Activated CD4-positive, alpha-beta T cell treated with anti-CD3 and anti-CD28 coated beads, Interleukin-2, amount 10 ng/mL, durations not matched to agents 24 days and 14 days (primary cell): ENCODE results near the gene PRIM1. TPM values are rescaled to one million over a fixed set of nuclear protein-coding genes. Genes with fewer than 3 reads are reported as not detected.
"Not testable (repeated sequence)": the region's sequence is repeated elsewhere in the genome, so short reads cannot be mapped to it uniquely, and the experiment has no call there.

Experiments
- DNase-seq: peaks from one replicate; pipeline ENCODE4 v3.0.0; 2022
- H3K27ac Mint-ChIP-seq: one replicate; pipeline ENCODE4 v1.8.0; 2022; ENCODE audit warnings: mild to moderate bottlenecking, mixed read lengths
- H3K27me3 Mint-ChIP-seq: one replicate; pipeline ENCODE4 v1.8.0; 2022; ENCODE audit warnings: mixed read lengths
- H3K36me3 Mint-ChIP-seq: one replicate; pipeline ENCODE4 v1.8.0; 2022; ENCODE audit warnings: low read depth, mild to moderate bottlenecking, mixed read lengths
- H3K4me1 Mint-ChIP-seq: one replicate; pipeline ENCODE4 v1.8.0; 2021; ENCODE audit warnings: mixed read lengths
- H3K4me3 Mint-ChIP-seq: one replicate; pipeline ENCODE4 v1.8.0; 2022; ENCODE audit warnings: mild to moderate bottlenecking, moderate library complexity, mixed read lengths
- H3K9me3 Mint-ChIP-seq: one replicate; pipeline ENCODE4 v1.8.0; 2021; ENCODE audit warnings: mixed read lengths
- intact Hi-C: fragments of 100-400 bp; cut with micrococcal nuclease; formaldehyde crosslinking; loops from one replicate; pipeline ENCODE4 v1.15.1; 2023
- total RNA-seq: library from RNA; stranded (reverse); gene quantifications from 2 replicates; pipeline ENCODE4 v1.2.3, GENCODE V29; 2022

Gene PRIM1
- total RNA-seq, 1 donor from 2014 or later, result 69.2 TPM

DNA sequence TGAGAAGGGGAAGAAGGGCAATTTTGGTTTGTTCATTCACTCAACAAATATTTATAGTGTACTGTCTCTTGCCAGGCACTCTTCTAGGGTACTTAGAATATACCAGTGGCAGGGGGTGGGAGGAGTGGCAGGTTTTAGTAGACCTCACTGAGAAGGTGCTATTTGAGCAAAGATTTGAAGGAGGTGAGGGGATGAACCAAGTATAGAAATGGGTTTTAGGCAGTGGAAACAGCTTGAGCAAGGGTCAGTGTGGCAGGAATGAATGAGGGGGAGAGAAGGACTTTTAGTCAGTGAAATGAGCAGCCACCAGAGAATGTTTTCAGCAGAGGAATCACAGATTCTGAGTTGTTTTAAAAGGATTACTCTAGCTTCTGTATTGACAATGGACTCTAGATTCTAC, 2.3 kb downstream of the PRIM1 start:
- Mint-ChIP-seq H3K27me3 (no peaks in the 10 kb centered on the region), H3K4me3 (peak overlapping the region; percentile 61), H3K9me3 (no peaks in the 10 kb centered on the region), H3K4me1 (peaks cover 39% of the 10 kb centered on the region), H3K36me3 (peaks cover 45% of the 10 kb centered on the region), H3K27ac (peak overlapping the region; percentile 76)
- intact Hi-C loops, result loop anchor here (5.0 to 10.0 kb wide), 2 partner anchors 362 to 435 kb away; partner anchors contain the start of gene STAT6
- DNase-seq, result no peak

DNA sequence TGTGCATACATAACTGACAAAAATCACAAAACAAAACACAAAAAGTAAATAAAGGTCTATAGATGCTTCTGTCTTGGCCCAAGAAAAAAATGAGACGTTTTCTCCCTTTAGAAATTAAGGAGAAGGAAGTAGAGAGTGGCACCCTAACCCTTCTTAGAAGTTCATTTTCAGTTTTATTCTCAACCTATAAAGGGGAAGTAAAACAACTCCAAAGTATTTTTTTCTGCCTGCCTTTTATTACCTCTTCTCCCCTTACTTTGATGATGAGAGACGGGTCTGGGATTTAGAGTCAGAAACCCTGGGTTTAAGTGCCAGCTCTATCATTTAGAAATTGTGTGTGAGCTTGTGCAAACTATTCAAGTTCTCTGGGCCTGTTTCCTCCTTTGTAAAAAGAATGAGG, 2.8 kb downstream of the PRIM1 start:
- intact Hi-C loops, result no loop called here
- peak overlapping the region; percentile 61 for H3K4me3 Mint-ChIP-seq
- no peaks in the 10 kb centered on the region for H3K27me3 Mint-ChIP-seq
- peaks cover 48% of the 10 kb centered on the region for H3K36me3 Mint-ChIP-seq
- peak overlapping the region; percentile 54 for H3K27ac Mint-ChIP-seq
- no peak for DNase-seq
- peaks cover 39% of the 10 kb centered on the region for H3K4me1 Mint-ChIP-seq
- H3K9me3 Mint-ChIP-seq, result no peaks in the 10 kb centered on the region

- Mint-ChIP-seq H3K27ac (no peak overlapping the region), H3K36me3 (peaks cover 55% of the 10 kb centered on the region), H3K4me1 (peaks cover 15% of the 10 kb centered on the region), H3K9me3 (no peaks in the 10 kb centered on the region), H3K27me3 (no peaks in the 10 kb centered on the region), H3K4me3 (no peak overlapping the region)
- intact Hi-C loops, result no loop called here
- no peak for DNase-seq
These were observed 23.8 kb downstream of the PRIM1 start for GRCh38 chr12:56728139-56728861.

- Mint-ChIP-seq H3K27ac (peak overlapping the region; percentile 100), H3K36me3 (peaks cover 67% of the 10 kb centered on the region), H3K4me1 (peaks cover 32% of the 10 kb centered on the region), H3K4me3 (peak overlapping the region; percentile 99)
- DNase-seq, H3K27me3 Mint-ChIP-seq, H3K9me3 Mint-ChIP-seq, intact Hi-C loops: not testable (repeated sequence)
These were observed 25.9 kb downstream of the PRIM1 start for GRCh38 chr12:56726196-56726675.

DNA sequence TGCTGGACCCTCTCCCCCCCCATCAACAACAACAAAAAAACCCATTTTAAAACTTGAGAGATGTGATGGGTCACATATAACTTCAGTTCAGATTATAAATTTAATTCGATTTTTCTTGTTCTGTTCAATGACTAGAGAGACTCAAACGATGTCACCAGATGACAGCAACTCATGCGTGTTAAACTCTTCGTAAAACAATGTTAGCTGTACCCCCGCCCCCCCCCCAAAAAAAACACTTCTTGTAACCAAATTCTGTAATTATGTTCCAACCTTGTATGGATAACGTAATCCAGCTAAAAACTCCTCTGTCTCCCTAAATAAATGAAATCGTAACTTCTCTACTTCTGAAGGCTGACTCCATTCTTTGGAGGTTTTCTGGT, 26.4 kb downstream of the PRIM1 start:
- Mint-ChIP-seq H3K27me3 (no peaks in the 10 kb centered on the region), H3K36me3 (peaks cover 67% of the 10 kb centered on the region), H3K4me3 (peak overlapping the region; percentile 99), H3K27ac (peak overlapping the region; percentile 100), H3K9me3 (no peaks in the 10 kb centered on the region), H3K4me1 (peaks cover 37% of the 10 kb centered on the region)
- intact Hi-C loops, result loop anchor here (1.0 to 2.0 kb wide), 5 partner anchors 27 to 257 kb away; partner anchors contain the start of genes PRIM1, PTGES3 and SPRYD4
- DNase-seq, result no peak

DNA sequence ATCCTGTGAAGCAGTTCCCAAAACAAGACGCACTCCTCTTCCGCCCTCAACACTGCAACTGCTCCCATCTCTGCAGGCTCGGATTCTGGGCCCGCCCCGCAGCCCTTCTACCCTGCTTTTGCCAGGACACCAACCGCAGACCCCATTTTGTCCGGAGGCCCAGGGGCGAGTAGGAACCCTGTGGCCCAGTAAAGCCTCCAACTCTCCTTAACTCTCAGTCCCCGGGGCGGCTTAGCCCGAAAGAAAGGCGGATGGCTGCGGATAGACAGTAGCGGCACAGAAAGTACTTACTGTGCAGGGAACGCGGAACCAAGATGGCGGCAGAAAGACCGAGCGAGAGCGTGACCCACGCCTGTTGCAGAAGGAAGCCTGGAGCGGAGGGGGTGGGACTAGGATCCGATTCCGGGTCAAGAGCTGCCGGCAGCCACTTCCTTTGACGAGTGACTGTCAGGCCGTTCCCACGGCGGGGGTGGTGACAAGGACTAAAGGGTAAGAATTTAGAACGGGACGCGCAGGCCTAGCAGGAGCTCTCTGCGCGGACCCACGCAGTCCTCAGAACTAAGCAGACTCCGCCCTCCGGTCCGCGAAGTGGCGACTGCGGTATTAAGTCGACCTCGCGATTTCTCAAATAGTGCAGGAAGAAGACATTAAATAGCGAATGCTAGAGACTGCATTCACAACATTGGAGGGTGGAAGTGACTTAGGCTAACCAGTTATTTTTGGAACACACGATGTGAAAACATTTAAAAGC, 27.0 kb downstream of the PRIM1 start, which contains the start of gene NACA:
TSS of gene NACA (minus strand) at position 328 of the 751 bp plus-strand sequence. CDS start 778 bp downstream, outside the sequence.
- Mint-ChIP-seq H3K4me3 (peak within 1 kb of the TSS; percentile 99), H3K27ac (peak within 1 kb of the TSS; percentile 100), H3K27me3 (no peaks in the 10 kb centered on the region), H3K4me1 (peaks cover 43% of the 10 kb centered on the region), H3K9me3 (no peaks in the 10 kb centered on the region), H3K36me3 (peaks cover 72% of the 10 kb centered on the region)
- peak; percentile 99 for DNase-seq
- intact Hi-C loops, result loop anchor here (1.0 to 2.0 kb wide), 5 partner anchors 27 to 257 kb away; partner anchors contain the start of genes PRIM1, PTGES3 and SPRYD4

DNA sequence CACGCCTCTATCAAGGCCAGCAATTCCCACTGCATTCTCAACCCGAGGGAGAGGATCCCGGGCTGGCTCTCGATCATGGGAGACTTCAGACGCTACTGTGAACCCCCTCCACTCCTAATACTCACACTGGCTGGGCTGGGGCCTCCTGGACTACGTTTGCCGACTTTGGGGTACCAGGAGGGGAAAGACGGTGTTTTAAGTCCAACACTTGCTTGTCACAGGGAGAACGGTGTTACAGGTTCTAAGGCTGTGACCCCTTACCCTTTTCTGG, 27.5 kb downstream of the PRIM1 start:
- intact Hi-C loops, result loop anchor here (2.0 kb wide), 1 partner anchor 88 kb away; no protein-coding TSS in a partner anchor
- Mint-ChIP-seq H3K27me3 (no peaks in the 10 kb centered on the region), H3K9me3 (no peaks in the 10 kb centered on the region), H3K36me3 (peaks cover 74% of the 10 kb centered on the region), H3K4me3 (peak overlapping the region; percentile 99), H3K4me1 (peaks cover 48% of the 10 kb centered on the region), H3K27ac (peak overlapping the region; percentile 100)
- DNase-seq, result no peak

GRCh38 chr12:56723889-56724700, 28.0 kb downstream of the PRIM1 start:
- peak overlapping the region; percentile 99 for H3K4me3 Mint-ChIP-seq
- peak; percentile 69 for DNase-seq
- no peaks in the 10 kb centered on the region for H3K9me3 Mint-ChIP-seq
- peaks cover 53% of the 10 kb centered on the region for H3K4me1 Mint-ChIP-seq
- intact Hi-C loops, result loop anchor here (2.0 kb wide), 1 partner anchor 87 kb away; no protein-coding TSS in a partner anchor
- peak overlapping the region; percentile 100 for H3K27ac Mint-ChIP-seq
- H3K36me3 Mint-ChIP-seq, result peaks cover 75% of the 10 kb centered on the region
- no peaks in the 10 kb centered on the region for H3K27me3 Mint-ChIP-seq

DNA sequence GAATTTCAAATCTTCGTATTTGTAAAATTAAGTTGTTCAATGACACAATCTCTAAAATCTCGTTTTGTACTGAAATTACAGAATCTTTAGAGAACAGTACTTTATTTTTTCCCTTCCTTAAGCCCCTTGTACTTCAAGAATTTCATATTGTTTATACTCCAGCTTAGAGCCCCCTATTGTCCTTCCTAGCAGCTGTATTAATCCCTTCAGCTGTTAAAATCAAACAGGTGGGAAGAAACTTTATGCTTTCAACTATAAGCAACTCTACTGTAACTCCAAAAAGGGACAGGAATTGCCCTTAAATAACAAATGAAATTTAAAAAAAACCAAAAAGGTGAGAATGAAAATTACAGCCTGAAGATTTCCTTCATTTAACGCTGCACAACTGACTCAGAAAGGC, 28.8 kb downstream of the PRIM1 start:
- peak overlapping the region; percentile 99 for H3K4me3 Mint-ChIP-seq
- DNase-seq, result no peak
- intact Hi-C loops, result no loop called here
- H3K27ac Mint-ChIP-seq, result peak overlapping the region; percentile 100
- H3K36me3 Mint-ChIP-seq, result peaks cover 79% of the 10 kb centered on the region
- H3K27me3 Mint-ChIP-seq, result no peaks in the 10 kb centered on the region
- no peaks in the 10 kb centered on the region for H3K9me3 Mint-ChIP-seq
- peaks cover 59% of the 10 kb centered on the region for H3K4me1 Mint-ChIP-seq

- intact Hi-C loops, result no loop called here
- peaks cover 59% of the 10 kb centered on the region for H3K4me1 Mint-ChIP-seq
- no peaks in the 10 kb centered on the region for H3K9me3 Mint-ChIP-seq
- peaks cover 76% of the 10 kb centered on the region for H3K36me3 Mint-ChIP-seq
- H3K27ac Mint-ChIP-seq, result peak overlapping the region; percentile 64
- no peak for DNase-seq
- H3K4me3 Mint-ChIP-seq, result peak overlapping the region; percentile 99
- no peaks in the 10 kb centered on the region for H3K27me3 Mint-ChIP-seq
These were observed 29.3 kb downstream of the PRIM1 start for GRCh38 chr12:56722832-56723231.

GRCh38 chr12:56721721-56722120, 30.4 kb downstream of the PRIM1 start:
- peak overlapping the region; percentile 64 for H3K27ac Mint-ChIP-seq
- intact Hi-C loops, result no loop called here
- H3K9me3 Mint-ChIP-seq, result no peaks in the 10 kb centered on the region
- DNase-seq, result no peak
- no peaks in the 10 kb centered on the region for H3K27me3 Mint-ChIP-seq
- H3K36me3 Mint-ChIP-seq, result peaks cover 78% of the 10 kb centered on the region
- peaks cover 66% of the 10 kb centered on the region for H3K4me1 Mint-ChIP-seq
- peak overlapping the region; percentile 99 for H3K4me3 Mint-ChIP-seq

DNA sequence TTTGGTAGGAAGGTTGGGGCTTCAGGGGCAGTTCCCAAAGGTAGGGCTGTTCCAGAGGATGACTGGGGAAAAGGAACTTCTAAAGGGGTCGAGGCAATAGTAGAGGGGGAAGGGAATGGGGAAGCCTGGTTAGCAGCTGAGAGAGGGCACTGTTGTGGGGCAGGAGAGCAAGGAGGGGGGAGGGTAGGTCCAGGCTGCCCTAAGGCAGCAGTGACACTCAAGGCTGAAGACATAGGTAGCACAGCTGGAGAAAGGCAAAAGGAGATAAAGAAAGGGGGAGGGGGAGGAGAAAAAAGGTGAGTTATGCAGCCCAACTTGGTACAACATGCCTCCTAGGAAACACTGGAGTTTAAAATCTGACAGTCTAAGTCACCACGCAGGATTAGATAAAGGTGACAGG, 30.9 kb downstream of the PRIM1 start:
- intact Hi-C loops, result no loop called here

GRCh38 chr12:56720731-56721151, 31.4 kb downstream of the PRIM1 start:
- Mint-ChIP-seq H3K4me1 (peaks cover 71% of the 10 kb centered on the region), H3K36me3 (peaks cover 85% of the 10 kb centered on the region), H3K27ac (peak overlapping the region; percentile 72), H3K9me3 (no peaks in the 10 kb centered on the region), H3K4me3 (peak overlapping the region; percentile 99), H3K27me3 (no peaks in the 10 kb centered on the region)
- no peak for DNase-seq
- intact Hi-C loops, result no loop called here

More for the DNA sequence above, 30.9 kb downstream of the PRIM1 start:
- Mint-ChIP-seq H3K4me1 (peaks cover 71% of the 10 kb centered on the region), H3K27ac (peak overlapping the region; percentile 72), H3K4me3 (peak overlapping the region; percentile 99), H3K27me3 (no peaks in the 10 kb centered on the region), H3K9me3 (no peaks in the 10 kb centered on the region), H3K36me3 (peaks cover 83% of the 10 kb centered on the region)
- DNase-seq, result no peak
